GM18907 (cell line): ENCODE measurements around the gene SDK2.

Source experiments
- ATAC-seq: cut with Tn5 transposase; IDR thresholded peaks from one replicate; pipeline ENCODE4 v1.9.1; 2021; ENCODE audit warnings: mild to moderate bottlenecking, moderate library complexity; ENCODE audit not compliant: unreplicated experiment

Gene SDK2

DNA sequence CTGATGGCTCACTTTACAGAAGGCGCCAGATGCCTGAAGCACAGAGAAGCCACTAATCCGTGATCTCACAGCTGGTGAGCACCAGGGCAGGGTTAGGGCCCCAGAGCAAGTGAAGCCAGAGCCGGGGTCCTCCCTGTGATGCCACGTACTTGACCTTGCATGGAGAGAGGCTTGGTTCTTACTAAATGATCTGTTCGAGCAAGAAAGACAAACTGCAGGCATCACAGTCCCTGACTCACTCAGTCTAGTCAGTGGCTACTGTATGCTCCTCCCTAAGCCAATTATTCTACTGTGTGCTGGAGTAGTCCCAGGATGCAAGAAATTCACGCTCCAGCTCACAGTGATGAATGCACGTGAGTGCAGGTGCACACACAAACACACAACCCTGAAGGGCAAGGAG, 55.4 kb downstream of the SDK2 start:
- no peak for ATAC-seq

DNA sequence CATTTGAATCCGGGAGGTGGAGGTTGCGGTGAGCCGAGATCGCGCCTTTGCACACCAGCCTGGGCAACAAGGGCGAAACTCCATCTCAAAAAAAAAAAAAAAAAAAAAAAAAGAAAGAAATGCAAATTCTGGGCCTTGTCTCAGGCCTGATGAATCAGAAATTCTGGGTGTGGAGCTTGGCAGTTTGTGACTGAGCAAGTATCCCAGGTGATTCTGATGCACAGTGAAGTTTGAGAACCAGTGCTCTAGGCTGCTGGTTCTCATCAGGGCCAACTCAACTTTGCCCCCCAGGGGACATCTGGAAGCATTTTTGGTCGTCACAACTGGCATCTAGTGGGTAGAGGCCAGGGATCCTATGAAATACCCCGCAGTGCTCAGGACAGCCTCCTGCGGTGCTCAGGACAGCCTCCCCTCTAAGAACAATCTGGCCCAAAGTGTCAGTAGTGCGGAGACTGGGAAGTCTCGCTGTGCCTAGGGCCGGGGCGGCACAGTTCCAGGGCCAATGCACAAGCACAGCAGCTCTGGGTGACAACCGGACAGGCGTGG, 55.9 kb downstream of the SDK2 start:
- ATAC-seq = no peak

DNA sequence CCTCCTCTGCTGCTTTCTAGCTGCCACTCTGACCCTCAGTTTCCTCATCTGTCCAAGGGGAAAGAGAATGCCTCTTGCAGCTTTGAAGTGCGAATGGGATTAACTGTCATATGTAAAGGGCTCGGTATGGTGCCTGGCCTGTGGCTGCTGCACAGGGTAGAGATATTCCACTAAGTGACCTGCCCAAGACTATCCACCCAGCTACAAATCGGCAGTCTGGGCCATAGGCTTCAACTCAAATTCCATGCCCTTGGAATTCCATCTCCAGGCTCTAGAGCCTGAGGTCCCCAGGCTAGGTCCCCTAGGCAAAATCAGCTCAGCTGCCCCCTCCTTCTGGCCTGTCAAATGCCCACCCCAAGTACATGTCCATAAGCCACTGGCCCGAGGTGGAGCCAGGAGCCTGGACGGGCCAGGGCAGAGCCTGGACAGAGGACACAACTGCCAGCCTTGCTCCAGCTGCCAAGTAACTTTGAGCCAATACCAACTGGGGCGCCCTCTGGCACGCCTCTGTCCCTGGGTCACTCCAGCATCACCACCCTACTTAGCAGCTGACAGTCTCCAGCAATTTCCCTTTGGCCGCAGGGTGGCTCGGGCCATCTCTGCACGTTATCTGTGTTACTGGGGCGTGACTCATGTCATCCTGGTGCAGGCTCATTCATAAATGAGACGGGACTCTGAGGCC, 57.2 kb downstream of the SDK2 start:
- no peak for ATAC-seq

DNA sequence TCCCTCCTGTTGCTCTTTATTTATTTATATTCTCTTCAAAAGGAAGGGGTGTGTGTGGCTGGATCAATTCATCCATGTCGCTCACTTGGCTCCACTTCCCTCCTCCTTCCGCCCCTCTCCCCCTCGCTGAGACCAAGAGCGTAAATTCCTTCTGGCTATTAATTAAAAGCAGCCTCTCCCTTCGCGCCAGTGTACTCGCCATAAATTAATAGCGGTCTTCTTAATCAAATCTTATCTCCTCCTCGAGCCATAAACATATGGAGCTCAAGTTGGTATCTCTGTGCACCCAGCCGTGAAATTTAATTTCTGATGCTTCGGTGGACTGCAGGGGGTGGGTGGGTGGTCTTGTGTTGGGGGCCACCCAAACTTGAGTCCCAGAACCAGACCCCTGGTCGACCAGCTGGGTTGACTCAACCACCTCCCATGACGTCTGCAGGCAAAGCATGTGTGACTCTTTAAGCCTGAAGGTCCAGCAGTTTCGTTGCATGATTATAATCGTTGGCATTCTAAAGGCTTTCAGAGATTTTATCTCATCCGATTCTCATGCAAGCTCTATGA, 57.9 kb downstream of the SDK2 start:
- no peak for ATAC-seq

DNA sequence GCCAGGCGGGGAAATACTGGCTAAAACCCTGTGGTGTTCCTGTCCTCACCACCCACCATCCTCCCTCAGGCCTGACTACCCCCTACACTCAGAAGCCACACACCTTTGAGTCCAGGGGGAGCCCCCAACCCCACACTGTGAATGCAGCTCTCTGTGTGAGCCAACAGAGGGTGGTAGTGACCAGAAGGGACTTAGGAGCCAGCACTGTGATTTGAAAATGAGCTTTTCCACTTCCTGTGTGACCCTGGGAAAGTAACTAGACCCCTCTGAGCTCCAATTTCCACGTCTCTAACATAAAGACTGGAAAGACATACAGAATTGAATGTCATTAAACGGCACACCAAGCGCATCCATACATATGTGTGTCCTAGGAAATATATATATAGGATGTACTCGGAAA, 58.7 kb downstream of the SDK2 start:
- ATAC-seq = no peak

DNA sequence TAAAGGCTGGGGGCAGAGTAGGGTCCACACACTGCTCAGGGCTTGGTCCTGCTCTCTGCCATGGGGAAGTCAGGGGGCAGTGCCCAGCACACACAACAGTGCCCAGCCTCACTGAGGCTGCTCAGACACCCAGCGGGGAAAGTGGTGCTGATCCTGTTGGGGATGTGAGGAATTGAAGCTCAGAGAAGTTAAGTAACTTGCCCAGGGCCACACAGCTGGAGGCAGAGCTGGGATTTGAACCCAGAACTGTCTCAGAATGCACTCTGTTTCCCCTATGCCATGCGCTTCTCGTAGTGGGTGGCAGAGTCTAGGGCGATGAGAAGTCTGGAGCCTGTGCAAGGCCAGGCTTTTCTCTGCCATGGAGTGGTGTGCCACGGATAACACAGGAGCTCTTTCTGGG, 59.3 kb downstream of the SDK2 start:
- no peak for ATAC-seq

DNA sequence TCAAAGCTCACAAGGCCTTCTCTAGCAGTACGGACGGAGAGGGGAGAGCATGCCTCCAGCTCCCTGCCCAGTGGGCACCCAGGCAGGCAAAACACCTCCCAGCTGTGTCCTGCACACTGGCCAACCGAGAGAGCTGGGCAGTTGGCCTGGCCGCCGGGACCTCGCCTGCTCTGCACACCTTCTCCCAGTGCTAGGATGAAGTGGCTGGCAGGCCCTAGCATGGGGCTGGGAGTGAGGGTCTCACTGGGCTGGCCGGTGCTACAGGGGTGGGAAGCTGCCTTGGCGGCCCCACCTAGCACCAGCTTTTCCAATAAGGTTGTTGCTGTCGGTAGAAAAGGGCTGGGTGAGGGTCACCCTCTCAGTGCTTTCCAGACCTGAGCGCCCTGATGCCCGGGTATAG, 60.2 kb downstream of the SDK2 start:
- ATAC-seq = no peak

DNA sequence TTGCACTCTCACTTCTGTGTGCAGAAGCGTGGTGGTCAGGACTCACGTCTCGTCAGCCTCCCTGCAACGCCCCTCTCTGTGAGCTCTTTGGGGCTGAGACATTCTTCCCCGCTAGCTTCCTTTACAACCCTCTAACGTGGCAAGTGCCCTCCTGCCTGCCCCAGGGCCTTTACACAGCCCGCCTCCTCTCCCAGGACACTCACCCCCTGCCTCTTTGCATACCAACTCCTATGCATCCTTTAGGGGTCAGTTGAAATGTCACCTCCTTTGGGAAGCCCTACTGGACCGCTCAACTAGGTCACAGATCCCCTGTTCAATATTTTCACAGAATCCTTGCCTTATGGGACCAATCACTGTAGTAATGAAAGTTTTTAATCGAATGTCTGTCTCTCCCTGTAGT, 61.4 kb downstream of the SDK2 start:
- ATAC-seq = no peak

DNA sequence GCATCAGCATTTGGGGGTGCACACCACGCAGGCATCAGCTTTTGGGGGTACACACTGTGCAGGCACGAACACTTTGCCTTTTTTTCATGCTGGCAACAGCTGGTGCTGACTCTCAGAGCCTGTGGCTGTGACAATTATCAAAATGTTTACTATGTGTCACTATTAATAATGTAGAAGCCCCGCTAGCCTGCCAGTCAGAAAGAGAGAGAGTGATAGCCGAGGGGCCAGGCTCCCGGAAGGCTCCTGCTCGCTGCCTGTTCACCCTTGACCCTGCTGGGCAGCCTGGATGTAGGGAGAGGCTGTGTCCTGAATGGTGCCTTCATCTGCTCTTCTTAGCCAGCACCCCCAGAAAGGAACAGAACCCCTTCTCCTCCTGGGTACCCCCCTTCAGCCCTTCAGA, 61.9 kb downstream of the SDK2 start:
- no peak for ATAC-seq

DNA sequence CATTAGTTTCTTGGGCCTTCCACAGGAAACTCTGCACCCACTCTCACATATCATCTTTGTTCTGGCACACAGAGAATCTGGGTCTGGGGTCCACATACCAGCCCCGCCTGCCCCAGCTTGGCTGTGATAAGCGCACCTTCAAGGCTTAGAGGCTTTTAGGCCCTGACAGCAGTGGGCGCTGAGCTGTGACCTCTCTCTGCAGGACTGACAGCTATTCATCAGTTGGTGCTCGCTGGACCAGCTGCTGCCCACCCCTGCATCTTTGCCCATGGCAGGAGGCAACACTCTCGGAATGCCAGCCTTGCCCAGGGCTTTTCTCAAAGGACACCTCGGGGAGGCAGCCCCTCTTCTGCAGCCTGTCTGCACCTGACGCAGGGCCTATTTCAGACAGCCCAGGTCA, 62.9 kb downstream of the SDK2 start:
- no peak for ATAC-seq

DNA sequence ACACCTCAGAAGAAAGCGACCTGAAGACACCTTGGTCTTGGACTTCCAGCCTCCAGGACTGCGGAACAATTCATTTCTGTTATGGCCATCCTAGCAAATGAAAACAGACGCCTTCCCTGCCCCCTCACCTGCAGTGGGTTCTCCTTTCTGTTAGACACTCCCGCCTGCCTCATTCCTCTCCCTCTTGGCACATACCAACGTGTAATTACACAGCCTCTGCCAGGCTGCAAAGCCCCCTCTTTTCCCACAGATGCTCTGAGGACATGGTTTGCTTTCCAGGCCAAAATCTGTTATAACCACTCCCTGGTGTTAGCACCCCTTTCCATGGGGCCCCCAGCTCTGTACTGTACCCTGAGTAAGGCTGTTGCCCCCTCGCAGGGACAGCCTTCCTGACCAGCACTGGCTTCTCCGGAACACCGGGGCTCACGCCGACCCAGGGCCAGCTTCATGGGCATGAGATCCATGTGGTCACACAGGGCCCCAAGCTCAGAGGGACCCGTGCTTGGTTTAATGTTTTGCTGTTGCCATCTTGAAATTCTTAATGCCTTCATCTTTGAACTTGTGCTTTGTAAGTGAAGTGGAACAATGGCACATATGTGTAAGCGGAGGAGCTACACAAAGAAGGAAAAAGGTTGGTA, 64.1 kb downstream of the SDK2 start:
- ATAC-seq = no peak

DNA sequence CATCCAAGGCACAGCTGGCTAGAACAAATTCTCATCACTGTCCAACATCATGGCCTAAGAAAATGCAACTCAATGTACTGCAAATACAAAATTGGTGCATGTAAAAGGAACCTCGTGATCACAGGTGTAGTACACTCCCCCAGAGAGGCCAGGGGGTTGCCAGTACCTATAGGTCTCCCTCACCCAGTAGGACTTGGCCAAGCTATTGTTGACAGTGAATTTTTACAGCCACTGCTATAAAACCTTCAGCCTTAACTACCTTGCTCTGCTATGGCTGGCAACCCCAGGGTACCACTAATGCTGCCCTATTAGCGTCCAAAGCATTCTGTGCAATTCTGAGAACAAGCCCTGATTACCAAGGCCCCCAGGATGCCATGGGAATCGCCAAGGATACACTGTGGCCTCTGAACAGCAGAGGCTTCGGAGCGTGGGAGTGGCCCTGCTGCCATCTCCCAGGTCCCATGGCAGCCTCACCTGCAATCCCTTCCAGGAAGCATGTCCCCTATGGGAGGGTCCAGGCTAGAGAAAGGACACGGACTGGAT, 67.6 kb downstream of the SDK2 start:
- no peak for ATAC-seq

DNA sequence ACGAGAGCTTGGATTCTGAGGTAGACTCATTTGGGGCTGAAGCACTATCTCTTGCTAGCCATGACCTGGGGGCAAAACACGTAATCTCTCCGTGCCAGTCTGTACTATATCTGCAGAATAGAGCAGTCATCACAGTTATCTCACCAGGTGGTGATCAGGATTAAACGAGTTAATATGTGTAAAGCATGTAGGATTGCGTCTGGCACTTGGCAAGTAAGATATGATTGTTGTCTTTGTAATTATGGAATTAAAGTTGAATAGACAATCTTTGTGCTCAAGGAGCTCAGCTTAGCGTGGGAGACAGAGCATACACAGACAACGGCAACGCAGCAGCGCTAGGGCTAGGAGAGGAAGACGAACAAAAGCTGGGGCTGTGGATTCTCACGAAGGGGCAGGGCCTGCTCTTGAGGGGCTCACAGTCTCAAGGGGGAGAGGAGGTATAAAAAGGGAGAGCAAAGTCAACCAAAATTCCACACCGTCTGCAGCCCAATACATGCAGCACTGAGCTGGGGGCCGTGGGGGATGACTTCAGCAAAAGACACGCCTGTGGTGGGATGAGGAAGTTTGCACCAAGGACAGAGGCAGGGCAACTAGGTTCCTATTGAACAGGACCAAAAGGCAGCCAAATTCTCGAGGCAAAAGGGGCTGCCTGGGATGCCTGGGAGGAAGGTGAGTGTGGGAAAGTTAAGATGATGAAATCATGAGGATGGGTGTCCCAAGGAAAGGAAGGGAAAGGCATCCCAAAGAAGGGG, 68.6 kb downstream of the SDK2 start:
- no peak for ATAC-seq

DNA sequence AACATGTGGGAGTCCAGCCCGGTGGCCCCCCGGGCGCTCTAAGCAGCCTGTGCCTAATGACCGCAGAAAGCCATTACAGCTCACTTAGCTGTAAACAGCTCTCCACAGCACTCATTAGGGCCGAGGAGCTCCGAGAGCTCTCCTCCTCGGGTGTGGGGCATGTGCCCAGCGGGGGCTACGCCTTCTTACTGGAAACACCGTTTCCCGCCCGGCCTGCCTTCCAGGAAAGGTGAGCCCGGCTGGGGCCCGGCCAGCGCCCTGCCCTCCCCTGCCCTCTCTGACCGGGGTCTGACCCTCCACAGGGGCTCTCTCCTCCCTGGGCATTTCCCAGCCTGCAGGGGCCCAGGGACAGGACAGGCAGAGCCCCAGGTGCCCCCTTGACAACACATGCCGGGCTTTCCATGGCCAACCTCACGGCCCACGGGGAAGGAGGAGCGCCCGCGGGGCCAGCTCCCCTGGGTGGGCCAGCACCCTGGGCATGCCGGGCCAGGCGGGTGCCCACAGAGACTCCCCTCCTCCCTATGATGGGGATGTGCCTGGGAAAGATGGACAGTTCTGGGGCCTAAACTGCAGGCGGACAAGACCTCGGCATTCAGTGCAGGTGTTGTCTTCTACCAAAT, 72.6 kb downstream of the SDK2 start:
- no peak for ATAC-seq

DNA sequence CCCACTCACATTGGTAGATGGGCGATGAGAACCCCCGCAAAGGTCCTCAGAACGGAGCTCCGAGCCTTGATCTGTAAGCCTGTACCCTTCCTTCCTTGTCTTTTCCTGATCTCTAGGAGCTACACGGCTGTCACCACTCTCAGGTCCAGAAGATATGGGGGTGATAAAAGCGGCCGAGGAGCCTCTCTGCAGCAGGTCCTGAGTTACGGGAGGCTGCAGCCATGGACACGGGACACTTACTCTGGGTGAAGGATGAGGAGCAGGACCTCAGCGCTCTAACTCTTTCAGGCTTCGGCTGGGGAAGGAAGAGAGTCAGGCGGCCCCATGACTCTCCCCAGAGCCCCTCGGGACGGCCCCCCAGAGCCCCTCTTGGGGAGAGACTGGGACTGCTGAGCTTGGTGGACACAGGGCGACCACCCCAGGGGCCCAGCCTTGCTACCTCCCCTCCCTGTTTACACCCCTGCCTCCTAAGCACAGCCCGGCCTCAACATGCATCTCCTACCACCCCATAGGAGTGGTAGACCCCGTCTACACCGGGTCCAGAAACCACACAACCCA, 74.4 kb downstream of the SDK2 start:
- ATAC-seq = no peak

DNA sequence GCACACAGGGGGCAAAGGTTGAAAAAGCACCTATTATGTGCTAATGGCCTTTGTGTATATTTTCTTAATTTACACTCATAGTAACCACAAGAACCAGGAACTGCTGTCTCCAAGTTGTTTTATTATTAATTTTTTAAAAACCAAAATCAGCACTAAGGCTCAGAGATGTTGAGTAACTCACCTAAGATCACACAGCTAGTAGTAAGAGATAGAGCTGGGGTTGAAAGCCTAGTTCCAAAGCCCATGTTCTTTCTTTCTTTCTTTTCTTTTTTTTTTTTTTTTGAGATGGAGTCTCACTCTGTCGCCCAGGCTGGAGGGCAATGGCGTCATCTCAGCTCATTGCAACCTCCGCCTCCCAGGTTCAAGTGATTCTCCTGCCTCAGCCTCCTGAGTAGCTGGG, 75.3 kb downstream of the SDK2 start:
- no peak for ATAC-seq

DNA sequence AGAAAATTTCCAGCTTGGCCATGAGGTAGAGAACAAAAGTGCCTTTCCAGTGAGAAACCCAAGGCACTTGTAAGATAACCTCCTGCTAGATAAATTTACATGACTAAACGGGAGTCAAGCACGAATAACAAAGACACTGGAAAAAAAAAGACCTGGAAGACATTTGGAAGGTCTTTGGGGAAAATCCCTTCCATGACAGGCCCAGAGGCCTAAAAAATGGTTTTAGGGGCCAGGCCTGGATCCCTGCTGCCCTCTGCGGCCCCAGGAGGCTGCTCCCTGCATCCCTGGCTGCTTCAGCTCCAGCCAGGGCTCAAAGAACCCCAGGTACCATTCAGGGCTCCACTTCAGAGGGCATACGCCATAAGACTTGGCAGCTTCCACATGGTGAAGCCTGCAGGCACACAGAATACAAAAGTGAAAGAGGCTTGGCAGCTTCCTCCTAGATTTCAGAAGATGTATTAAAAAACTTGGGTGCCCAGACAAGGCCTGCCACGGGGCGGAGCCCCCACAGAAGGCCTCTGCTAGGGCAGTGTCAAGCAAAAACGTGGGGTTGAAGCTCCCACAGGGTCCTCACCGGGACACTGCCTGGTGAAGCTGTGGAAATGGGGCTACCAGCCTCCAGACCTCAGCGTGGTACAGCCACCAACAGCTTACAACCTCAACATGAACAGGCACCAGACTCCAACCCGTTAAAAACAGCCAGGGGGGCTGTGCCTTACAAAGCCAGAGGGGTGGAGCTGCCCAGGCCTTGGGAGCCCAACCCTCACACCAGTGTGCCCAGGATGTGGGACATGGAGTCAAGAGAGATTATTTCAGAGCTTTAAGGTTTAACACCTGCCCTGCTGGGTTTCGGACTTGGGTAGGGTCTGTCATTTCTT, 77.1 kb downstream of the SDK2 start:
- peak; percentile 58 for ATAC-seq

DNA sequence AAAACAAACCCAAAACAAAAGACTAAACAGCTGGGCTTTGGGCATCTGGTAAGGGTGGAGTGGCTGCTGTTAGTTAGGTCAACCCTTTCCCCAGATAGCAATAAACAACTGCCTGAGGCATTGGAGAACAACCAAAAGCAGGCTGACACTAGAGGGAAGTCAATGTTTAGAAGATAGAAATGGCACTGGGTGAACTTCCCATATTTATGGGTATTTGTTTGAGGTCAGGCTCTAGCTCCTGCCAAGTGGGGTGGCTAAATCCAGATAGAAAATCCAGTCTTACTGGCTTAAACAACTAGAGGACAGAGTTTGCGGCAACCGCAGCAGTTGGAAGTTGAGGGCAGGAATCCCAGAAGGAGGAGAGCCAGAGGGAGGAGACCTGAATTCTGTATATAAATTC, 79.4 kb downstream of the SDK2 start:
- ATAC-seq = no peak

DNA sequence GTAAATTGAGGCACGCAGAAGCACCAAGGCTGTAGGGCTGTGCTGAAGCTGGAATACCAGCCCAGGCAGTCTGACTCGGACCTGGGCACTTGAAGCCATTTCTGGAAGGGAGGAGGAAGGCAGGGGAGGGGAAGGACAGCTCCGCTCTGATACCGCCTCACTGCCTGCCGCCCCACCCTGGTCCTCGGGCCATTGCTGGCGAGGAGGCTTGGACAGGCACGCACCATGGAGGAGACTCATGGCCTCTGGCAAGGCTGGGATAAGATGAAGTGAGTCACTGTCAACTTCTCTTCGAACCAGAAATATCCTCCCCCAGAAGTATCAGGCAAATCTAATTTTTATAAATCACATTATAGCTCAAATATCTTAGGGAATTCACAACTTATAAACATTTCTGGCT, 81.3 kb downstream of the SDK2 start:
- no peak for ATAC-seq

DNA sequence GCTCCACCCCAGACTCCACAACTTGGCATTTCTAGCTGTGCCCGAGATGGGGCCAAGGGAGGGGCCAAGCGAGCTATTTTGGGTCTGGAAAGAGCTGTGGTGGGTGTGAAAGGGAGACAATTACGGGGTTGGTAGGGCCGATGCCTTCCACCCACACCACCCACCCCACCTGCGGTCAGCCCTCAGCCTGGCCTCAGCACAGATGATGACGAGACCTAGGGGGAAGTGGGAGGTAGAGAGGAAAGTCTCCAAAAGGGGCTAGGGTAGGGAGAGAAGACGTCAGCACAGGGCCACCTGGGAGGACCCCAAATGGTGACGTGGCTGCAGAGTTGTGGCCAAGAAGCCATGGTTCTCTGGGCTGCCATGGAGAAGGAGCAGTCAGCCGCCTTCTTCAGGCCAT, 83.1 kb downstream of the SDK2 start:
- ATAC-seq = no peak
